Gastrocnemius medialis (tissue), 4 donors: ENCODE data around the gene LVRN.

Source experiments
- POLR2A ChIP-seq, 2 donors: fragments of 450-650 bp; IDR thresholded peaks; one replicate each; pipeline ENCODE4 v1.6.1; 2017; ENCODE audit warnings: antibody characterized with exemption in 2 of 2, mild to moderate bottlenecking in 2 of 2, moderate library complexity in 2 of 2
- TF ChIP-seq, protein P1 (sequence below), 5 experiments: fragments of 450-650 bp in 3 of 5; fragments of 200-600 bp in 2 of 5; sonication (generic) in 2 of 5; IDR thresholded peaks in 4 of 5; conservative IDR thresholded peaks in 1 of 5; 1 replicate in 4 of 5; 2 replicates in 1 of 5; pipeline ENCODE4 v1.5.1; 2016 to 2019; ENCODE audit warnings: antibody characterized with exemption in 5 of 5, mild to moderate bottlenecking in 3 of 5, moderate library complexity in 3 of 5

DNA sequence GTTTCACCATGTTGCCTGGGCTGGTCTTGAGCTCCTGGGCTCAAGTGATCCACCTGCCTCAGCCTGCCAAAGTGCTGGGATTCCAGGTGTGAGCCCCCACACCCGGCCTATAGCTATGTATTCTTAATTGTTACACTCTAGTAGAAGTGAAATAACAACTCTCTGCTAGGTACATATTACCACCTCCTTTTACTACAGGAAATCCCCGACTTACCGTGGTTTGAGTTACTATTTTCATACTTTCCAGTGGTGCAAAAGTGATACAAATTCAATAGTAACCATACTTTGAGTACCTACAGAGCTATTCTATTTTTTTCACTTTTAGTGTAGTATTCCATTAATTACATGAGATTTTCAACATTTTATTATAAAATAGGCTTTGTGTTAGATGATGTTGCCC is 70.7 kb downstream of the LVRN start:
- TF ChIP-seq, protein P1, sequence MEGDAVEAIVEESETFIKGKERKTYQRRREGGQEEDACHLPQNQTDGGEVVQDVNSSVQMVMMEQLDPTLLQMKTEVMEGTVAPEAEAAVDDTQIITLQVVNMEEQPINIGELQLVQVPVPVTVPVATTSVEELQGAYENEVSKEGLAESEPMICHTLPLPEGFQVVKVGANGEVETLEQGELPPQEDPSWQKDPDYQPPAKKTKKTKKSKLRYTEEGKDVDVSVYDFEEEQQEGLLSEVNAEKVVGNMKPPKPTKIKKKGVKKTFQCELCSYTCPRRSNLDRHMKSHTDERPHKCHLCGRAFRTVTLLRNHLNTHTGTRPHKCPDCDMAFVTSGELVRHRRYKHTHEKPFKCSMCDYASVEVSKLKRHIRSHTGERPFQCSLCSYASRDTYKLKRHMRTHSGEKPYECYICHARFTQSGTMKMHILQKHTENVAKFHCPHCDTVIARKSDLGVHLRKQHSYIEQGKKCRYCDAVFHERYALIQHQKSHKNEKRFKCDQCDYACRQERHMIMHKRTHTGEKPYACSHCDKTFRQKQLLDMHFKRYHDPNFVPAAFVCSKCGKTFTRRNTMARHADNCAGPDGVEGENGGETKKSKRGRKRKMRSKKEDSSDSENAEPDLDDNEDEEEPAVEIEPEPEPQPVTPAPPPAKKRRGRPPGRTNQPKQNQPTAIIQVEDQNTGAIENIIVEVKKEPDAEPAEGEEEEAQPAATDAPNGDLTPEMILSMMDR (IDR thresholded peaks at IDR 0.05 in 4 of 5, conservative IDR thresholded peaks at IDR 0.05 in 1 of 5) = no peak
- TF ChIP-seq POLR2A (IDR thresholded peaks at IDR 0.05) = no peak
